Left lung (tissue), 10 donors: ENCODE measurements around the gene PARP16. TPM values are rescaled to one million over a fixed set of nuclear protein-coding genes. Genes with fewer than 3 reads are reported as not detected.
A peak's percentile ranks its signal among the peaks of the same experiment; 100 is the strongest.

ENCODE experiments used
- ATAC-seq: fragments of 200-7000 bp; cut with Tn5 transposase; one replicate; pipeline ENCODE4 v1.9.1; 2020; ENCODE audit warnings: moderate library complexity
- DNase-seq, 4 donors: peaks; one replicate each; pipeline ENCODE4 v3.0.0-alpha.2; 2013 to 2020
- H3K27ac ChIP-seq, 2 donors: fragments of 200-600 bp; sonication (generic) in 1 of 2; one replicate each; pipeline versions ENCODE4 v1.5.0 to v1.8.0; 2020 to 2021
- H3K27me3 ChIP-seq, 2 donors: fragments of 200-600 bp; sonication (generic) in 1 of 2; one replicate each; pipeline versions ENCODE4 v1.5.0 to v1.8.0; 2020 to 2021
- H3K36me3 ChIP-seq, 2 donors: fragments of 200-600 bp; sonication (generic) in 1 of 2; one replicate each; pipeline versions ENCODE4 v1.5.0 to v1.8.0; 2020 to 2021
- H3K4me1 ChIP-seq, 2 donors: fragments of 200-600 bp; one replicate each; pipeline ENCODE4 v1.8.0; 2021
- H3K4me3 ChIP-seq, 2 donors: fragments of 200-600 bp; sonication (generic) in 1 of 2; one replicate each; pipeline versions ENCODE4 v1.5.0 to v1.8.0; 2020 to 2021; ENCODE audit warnings: mild to moderate bottlenecking in 1 of 2
- H3K9me3 ChIP-seq, 2 donors: fragments of 200-600 bp; sonication (generic) in 1 of 2; one replicate each; pipeline versions ENCODE4 v1.5.0 to v1.8.0; 2020 to 2021
- intact Hi-C, 2 donors: fragments of 100-400 bp; cut with DNase I; formaldehyde crosslinking; loops; one replicate each; pipeline versions ENCODE4 v1.11.2 to v1.14.2; 2022
- polyA plus RNA-seq, 6 donors: library from polyadenylated mRNA; unstranded; fragments of 120-200 nt; gene quantifications; one replicate each; pipeline ENCODE4 v1.2.1, GENCODE V29; 2013; ENCODE audit not compliant: insufficient read length in 6 of 6
- total RNA-seq, 2 donors: library from RNA; stranded (reverse); fragmentation: NEBNext Ultra II Directional; extraction: Animal tissue kit (Norgen Biotek cat#: 25700); gene quantifications; one replicate each; pipeline ENCODE4 v1.2.1, GENCODE V29; 2021
- TF ChIP-seq, protein P1 (sequence below), 2 donors: fragments of 200-600 bp; sonication (generic) in 1 of 2; IDR thresholded peaks; one replicate each; pipeline versions ENCODE4 v1.5.0 to v1.8.0; 2021; ENCODE audit warnings: antibody characterized with exemption in 2 of 2
- donor health status: DM: no; HTN: yes; CAD: no.
- donor health status: DM: no; HTN: no; CAD: no.

Gene PARP16
- total and polyA plus RNA-seq, 8 donors = 8.0 to 22.2 (median 20.1) TPM

DNA sequence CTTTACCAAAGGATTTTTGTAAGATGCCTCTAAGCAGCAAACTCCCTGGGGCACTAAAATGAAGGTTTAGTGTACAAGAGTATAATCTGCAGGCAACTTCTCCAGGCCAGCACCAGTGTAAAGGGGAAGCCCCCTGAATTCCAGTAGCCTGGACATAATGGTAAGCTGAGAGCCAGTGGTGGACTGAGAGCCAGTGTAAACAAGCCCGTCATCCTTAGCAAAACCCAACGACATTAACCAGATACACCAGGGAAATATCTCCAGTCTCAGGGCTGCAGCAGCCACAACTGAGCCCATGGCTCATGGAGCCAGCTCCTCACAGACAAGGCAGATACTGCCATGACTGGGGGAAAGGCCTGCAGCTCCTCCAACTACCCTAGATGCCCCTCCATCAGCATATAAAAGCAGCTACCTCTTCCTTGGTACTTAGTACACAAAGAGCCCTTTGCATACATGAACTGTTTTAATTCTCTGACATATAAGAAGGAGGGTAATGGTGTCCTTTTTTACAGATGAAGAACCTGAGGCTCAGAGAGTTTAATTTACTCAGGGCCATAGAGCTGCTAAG, 21.7 kb downstream of the PARP16 start:
- H3K4me3 ChIP-seq = no peak overlapping the region
- TF ChIP-seq, protein P1, sequence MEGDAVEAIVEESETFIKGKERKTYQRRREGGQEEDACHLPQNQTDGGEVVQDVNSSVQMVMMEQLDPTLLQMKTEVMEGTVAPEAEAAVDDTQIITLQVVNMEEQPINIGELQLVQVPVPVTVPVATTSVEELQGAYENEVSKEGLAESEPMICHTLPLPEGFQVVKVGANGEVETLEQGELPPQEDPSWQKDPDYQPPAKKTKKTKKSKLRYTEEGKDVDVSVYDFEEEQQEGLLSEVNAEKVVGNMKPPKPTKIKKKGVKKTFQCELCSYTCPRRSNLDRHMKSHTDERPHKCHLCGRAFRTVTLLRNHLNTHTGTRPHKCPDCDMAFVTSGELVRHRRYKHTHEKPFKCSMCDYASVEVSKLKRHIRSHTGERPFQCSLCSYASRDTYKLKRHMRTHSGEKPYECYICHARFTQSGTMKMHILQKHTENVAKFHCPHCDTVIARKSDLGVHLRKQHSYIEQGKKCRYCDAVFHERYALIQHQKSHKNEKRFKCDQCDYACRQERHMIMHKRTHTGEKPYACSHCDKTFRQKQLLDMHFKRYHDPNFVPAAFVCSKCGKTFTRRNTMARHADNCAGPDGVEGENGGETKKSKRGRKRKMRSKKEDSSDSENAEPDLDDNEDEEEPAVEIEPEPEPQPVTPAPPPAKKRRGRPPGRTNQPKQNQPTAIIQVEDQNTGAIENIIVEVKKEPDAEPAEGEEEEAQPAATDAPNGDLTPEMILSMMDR (IDR thresholded peaks at IDR 0.05) = no peak
- peaks cover 0 to 55% of the 10 kb centered on the region in 2 donors for H3K36me3 ChIP-seq
- DNase-seq = no peak
- H3K4me1 ChIP-seq = no peaks in the 10 kb centered on the region
- intact Hi-C loops = no loop called here
- ATAC-seq = no peak
- H3K9me3 ChIP-seq = no peaks in the 10 kb centered on the region
- no peaks in the 10 kb centered on the region for H3K27me3 ChIP-seq
- no peak overlapping the region for H3K27ac ChIP-seq

DNA sequence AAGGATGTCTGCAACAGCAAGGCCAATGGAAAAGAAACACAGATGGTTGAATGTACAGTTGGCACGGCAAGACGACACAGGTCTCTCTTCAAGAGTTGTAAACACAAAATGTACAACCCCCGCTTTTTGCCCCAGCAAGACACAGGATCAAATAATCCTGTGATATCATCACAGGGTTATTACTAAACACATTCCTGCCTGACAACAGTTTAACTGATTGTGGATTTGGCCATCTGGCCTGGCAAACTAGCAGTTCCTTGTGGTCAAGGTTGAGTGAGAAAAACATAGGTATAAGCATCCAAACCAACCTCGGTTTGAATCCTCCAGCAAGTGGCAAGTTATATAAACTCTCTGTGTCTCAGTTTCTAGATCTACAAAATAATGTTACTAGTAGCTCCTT, 23.4 kb downstream of the PARP16 start:
- Histone ChIP-seq H3K9me3 (no peaks in the 10 kb centered on the region), H3K4me1 (no peaks in the 10 kb centered on the region), H3K4me3 (no peak overlapping the region), H3K27me3 (no peaks in the 10 kb centered on the region), H3K27ac (no peak overlapping the region), H3K36me3 (peaks cover 0 to 58% of the 10 kb centered on the region in 2 donors)
- no peak for ATAC-seq
- TF ChIP-seq, protein P1 (IDR thresholded peaks at IDR 0.05) = no peak
- intact Hi-C loops = no loop called here
- no peak for DNase-seq

DNA sequence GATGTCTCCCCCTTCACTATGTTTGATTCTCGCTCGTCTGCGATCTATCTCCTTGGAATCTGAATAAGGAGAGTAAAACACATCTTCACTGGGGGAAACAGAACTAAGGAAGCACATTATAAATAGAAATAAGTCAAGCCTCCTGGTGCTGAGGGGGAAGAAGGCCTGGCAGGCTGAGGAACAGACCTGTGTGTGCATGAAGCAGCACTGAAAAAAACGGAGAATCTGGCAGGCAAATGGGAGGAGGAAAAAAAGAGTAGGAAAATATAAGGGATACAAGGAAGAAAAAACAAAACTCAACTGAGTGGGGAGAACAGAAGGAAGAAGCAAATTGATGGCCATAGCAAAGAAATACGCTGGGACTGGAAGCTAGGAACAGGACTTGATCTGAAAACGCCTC, 25.7 kb downstream of the PARP16 start:
- H3K4me1 ChIP-seq = no peaks in the 10 kb centered on the region
- H3K27me3 ChIP-seq = no peaks in the 10 kb centered on the region
- DNase-seq (no peak), ATAC-seq (no peak)
- H3K36me3 ChIP-seq = peaks cover 0 to 51% of the 10 kb centered on the region in 2 donors
- no peak overlapping the region for H3K27ac ChIP-seq
- H3K4me3 ChIP-seq = no peak overlapping the region
- intact Hi-C loops = no loop called here
- TF ChIP-seq, protein P1 (IDR thresholded peaks at IDR 0.05) = no peak
- no peaks in the 10 kb centered on the region for H3K9me3 ChIP-seq

DNA sequence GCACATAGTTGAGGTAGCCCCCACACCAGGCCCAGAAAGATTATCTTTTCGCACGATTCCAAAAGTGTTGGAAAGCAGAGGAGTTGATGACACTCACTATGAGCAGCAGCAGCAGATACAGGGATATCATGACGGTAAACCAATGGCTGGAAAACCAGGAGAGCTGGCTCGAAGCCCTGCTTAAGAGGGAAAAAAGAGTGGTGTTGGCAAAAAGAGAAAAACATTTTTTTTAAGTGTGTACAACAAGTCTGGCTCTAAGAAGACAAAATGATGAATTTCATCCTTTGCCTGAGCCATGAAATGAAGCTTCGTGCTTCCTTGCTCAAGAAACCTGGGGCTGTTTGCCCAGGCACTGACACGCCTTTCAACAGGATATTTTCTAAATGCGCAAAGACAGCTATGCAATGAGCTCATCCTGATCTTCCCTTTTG, 27.3 kb downstream of the PARP16 start:
- peak; percentile 45 for ATAC-seq
- TF ChIP-seq, protein P1 (IDR thresholded peaks at IDR 0.05) = no peak
- H3K36me3 ChIP-seq = peaks cover 0 to 49% of the 10 kb centered on the region in 2 donors

DNA sequence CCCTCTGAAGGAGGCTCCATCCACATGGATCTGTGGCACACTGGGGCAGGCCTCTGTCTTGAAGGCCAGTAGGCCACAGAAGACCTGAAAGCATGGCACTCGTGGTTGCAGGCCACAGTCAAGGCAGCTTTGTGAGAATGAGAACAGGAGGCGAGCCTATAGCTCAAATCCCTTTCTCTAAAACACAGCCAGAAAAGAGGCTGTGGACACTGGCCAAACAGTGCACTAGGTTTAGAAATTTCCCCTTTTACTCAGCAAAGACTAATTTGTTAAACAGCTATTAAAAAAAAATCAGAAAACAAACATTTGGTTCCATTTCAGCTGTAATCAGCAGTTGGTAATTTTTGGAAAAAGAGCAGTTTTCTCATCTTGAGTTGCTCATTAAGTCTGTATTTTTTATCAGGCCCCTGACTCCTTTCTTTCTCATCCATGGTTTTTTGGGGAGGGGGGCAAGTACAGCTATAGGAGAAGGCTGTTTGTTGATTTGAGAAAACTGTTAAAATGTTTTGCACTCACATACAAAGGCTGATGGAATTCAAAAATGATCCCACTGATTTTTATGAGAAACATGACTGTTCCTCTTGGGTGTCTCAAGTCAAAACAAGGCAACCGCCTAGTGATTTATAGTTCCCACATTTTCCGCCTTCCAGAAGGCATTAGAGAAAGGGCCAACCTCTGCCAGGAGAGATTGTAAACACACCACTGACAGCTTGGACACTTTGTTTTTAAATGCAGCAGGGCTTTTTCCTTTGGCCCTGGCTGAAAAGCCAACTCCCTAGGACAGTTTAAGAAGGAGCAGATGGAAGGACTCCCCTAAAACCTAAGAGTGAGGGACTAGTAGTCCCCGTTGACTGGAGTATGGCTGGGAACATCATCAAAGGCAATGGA, 28.1 kb downstream of the PARP16 start:
- Histone ChIP-seq H3K4me1 (no peaks in the 10 kb centered on the region), H3K36me3 (peaks cover 0 to 46% of the 10 kb centered on the region in 2 donors), H3K9me3 (no peaks in the 10 kb centered on the region), H3K27me3 (no peaks in the 10 kb centered on the region), H3K27ac (peak overlapping the region in 1 of 2 donors; percentile 46), H3K4me3 (no peak overlapping the region)
- intact Hi-C loops = no loop called here
- DNase-seq = peak in 2 of 4 donors; percentile 77 to 85
- TF ChIP-seq, protein P1 (IDR thresholded peaks at IDR 0.05) = no peak
- peak; percentile 41 for ATAC-seq

More for the DNA sequence above, 27.3 kb downstream of the PARP16 start:
- Histone ChIP-seq H3K27ac (peak overlapping the region in 1 of 2 donors; percentile 46), H3K27me3 (no peaks in the 10 kb centered on the region), H3K9me3 (no peaks in the 10 kb centered on the region), H3K4me1 (no peaks in the 10 kb centered on the region), H3K4me3 (no peak overlapping the region)
- peak in 1 of 4 donors; percentile 54 for DNase-seq
- intact Hi-C loops = no loop called here
